NCI-H748 (cell line): Measurements from ENCODE around the gene THRAP3.
A peak's percentile ranks its signal among the peaks of the same experiment; 100 is the strongest.
"Not testable (repeated sequence)": the region's sequence is repeated elsewhere in the genome, so short reads cannot be mapped to it uniquely, and the experiment has no call there.

Experiments used
- DNase-seq: peaks from one replicate; lab custom pipeline; 2025; ENCODE audit not compliant: unreplicated experiment; lab: John Stamatoyannopoulos, UW

The THRAP3 gene

GRCh38 chr1:36204347-36204909 lies 19.8 kb upstream of the THRAP3 start:
- no peak for DNase-seq

- DNase-seq, result no peak
Observed at GRCh38 chr1:36206323-36206858, 17.9 kb upstream of the THRAP3 start.

GRCh38 chr1:36207339-36207738 lies 16.9 kb upstream of the THRAP3 start:
- DNase-seq, result no peak

GRCh38 chr1:36208978-36209703 lies 15.1 kb upstream of the THRAP3 start:
- DNase-seq, result no peak

- DNase-seq, result no peak
Observed at GRCh38 chr1:36211307-36211706, 12.9 kb upstream of the THRAP3 start.

GRCh38 chr1:36211841-36212240 lies 12.4 kb upstream of the THRAP3 start:
- no peak for DNase-seq

GRCh38 chr1:36212782-36213181 lies 11.5 kb upstream of the THRAP3 start:
- DNase-seq, result no peak

GRCh38 chr1:36217670-36218069 lies 6.6 kb upstream of the THRAP3 start:
- no peak for DNase-seq

- not testable (repeated sequence) for DNase-seq
Observed at GRCh38 chr1:36221901-36222300, 2.3 kb upstream of the THRAP3 start.

- DNase-seq, result no peak
Observed at GRCh38 chr1:36222481-36223380, 1.5 kb upstream of the THRAP3 start.

GRCh38 chr1:36223381-36223995 lies 755 bp upstream of the THRAP3 start:
- peak; percentile 23 for DNase-seq

GRCh38 chr1:36224537-36225282 lies 467 bp downstream of the THRAP3 start:
- DNase-seq, result peak; percentile 79

GRCh38 chr1:36225283-36225899 lies 1.1 kb downstream of the THRAP3 start:
- no peak for DNase-seq

- not testable (repeated sequence) for DNase-seq
Observed at GRCh38 chr1:36230279-36230678, 6.0 kb downstream of the THRAP3 start.

- DNase-seq, result no peak
Observed at GRCh38 chr1:36231191-36231590, 6.9 kb downstream of the THRAP3 start.

- no peak for DNase-seq
Observed at GRCh38 chr1:36232212-36233095, 8.2 kb downstream of the THRAP3 start.

GRCh38 chr1:36236302-36236701 lies 12.1 kb downstream of the THRAP3 start:
- DNase-seq, result no peak

GRCh38 chr1:36238433-36238832 lies 14.2 kb downstream of the THRAP3 start:
- no peak for DNase-seq
